Activated naive CD8-positive, alpha-beta T cell (primary cell): ENCODE measurements around the gene EREG.
A peak's percentile ranks its signal among the peaks of the same experiment; 100 is the strongest.

Experiments
- H3K27ac Mint-ChIP-seq: one replicate; pipeline ENCODE4 v1.8.0; 2021; ENCODE audit warnings: mixed read lengths
- H3K27me3 Mint-ChIP-seq: one replicate; pipeline ENCODE4 v1.8.0; 2021; ENCODE audit warnings: mixed read lengths
- H3K36me3 Mint-ChIP-seq: one replicate; pipeline ENCODE4 v1.8.0; 2021; ENCODE audit warnings: mixed read lengths
- H3K4me1 Mint-ChIP-seq: one replicate; pipeline ENCODE4 v1.8.0; 2021; ENCODE audit warnings: low read depth, mixed read lengths
- H3K4me3 Mint-ChIP-seq: one replicate; pipeline ENCODE4 v1.8.0; 2021; ENCODE audit warnings: mild to moderate bottlenecking, mixed read lengths
- H3K9me3 Mint-ChIP-seq: one replicate; pipeline ENCODE4 v1.8.0; 2021; ENCODE audit warnings: low read depth, mixed read lengths

Gene EREG

GRCh38 chr4:74364652-74365491 is at the start of gene EREG:
Gene EREG, plus strand, starts transcription at chr4:74365145. Its CDS starts 164 bp downstream, at chr4:74365309.
- H3K4me3 Mint-ChIP-seq = peak within 1 kb of the TSS; percentile 78
- peaks cover 14% of the 10 kb centered on the region for H3K4me1 Mint-ChIP-seq
- H3K36me3 Mint-ChIP-seq = no peaks in the 10 kb centered on the region
- no peaks in the 10 kb centered on the region for H3K9me3 Mint-ChIP-seq
- peaks cover 29% of the 10 kb centered on the region for H3K27me3 Mint-ChIP-seq
- H3K27ac Mint-ChIP-seq = no peak within 1 kb of the TSS

DNA sequence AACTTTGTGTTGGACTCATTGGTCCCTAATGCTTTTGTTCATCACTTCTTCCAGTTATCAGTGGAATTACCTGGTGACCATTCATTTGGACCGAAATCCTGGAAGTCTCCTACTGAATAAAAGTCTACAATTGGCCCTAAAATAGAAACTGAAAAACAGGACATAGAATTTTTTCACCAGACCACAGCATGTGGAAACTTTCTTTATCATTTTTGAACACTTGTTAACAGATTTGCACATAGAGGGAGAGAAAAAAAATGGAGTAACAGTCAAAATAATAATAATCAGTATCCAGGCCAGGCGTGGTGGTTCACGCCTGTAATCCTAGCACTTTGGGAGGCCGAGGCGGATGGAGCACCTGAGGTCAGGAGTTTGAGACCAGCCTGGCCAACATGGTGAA is 49.6 kb upstream of the EREG start:
- Mint-ChIP-seq H3K4me3 (no peak overlapping the region), H3K4me1 (peaks cover under 1% of the 10 kb centered on the region), H3K27me3 (no peaks in the 10 kb centered on the region), H3K27ac (no peak overlapping the region), H3K36me3 (no peaks in the 10 kb centered on the region), H3K9me3 (no peaks in the 10 kb centered on the region)

GRCh38 chr4:74316397-74316796 is 48.5 kb upstream of the EREG start:
- Mint-ChIP-seq H3K4me3 (no peak overlapping the region), H3K27me3 (no peaks in the 10 kb centered on the region), H3K9me3 (no peaks in the 10 kb centered on the region), H3K27ac (no peak overlapping the region), H3K4me1 (peaks cover 3% of the 10 kb centered on the region), H3K36me3 (no peaks in the 10 kb centered on the region)

DNA sequence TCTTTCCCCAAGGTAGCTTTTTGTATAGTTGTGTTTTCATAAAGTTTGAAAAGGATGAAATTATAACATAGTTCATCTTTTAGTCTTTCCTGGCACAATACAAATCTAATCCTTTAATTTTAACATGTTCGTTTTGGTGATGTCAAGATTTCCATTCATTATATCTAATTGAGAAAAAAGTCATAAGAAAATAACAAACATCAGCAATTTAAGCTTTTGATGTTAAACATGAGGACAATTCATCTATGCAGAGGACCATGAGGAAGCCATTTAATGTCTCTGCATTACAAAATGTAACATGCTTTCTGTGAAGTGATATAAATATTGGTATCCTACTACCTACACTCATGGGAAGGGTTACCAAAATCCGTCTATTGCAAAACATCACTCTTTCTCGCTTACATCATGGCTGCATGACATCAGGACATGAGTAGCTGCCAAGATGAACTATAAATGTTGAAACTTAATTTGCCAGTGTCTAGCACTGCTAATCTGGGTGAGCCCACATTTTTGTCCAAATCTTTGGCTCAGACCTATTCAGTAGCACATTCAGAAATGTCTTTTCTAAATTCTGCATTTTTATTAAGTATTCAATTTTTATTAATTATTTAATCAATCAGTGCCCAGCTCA is 47.2 kb upstream of the EREG start:
- no peaks in the 10 kb centered on the region for H3K27me3 Mint-ChIP-seq
- H3K9me3 Mint-ChIP-seq = no peaks in the 10 kb centered on the region
- H3K4me3 Mint-ChIP-seq = no peak overlapping the region
- H3K4me1 Mint-ChIP-seq = peaks cover 3% of the 10 kb centered on the region
- no peaks in the 10 kb centered on the region for H3K36me3 Mint-ChIP-seq
- no peak overlapping the region for H3K27ac Mint-ChIP-seq

DNA sequence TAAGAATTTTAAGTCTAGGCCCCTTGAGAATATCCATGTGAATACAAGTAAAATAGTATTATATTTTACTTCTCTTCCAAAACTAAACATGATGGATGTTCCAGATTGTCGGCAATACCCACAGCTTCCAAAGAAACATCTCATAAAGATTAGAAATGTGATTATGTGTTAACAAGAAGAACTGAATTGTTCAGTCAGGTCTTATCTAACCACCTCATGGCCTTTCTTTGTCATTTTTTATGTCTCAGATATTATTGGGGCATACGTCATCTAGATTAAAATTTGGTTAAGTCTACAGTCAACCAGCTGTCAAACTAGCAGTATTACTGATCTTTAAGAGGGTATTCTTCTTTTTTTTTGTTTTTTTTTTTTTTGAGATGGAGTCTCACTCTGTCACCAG is 46.7 kb upstream of the EREG start:
- Mint-ChIP-seq H3K27me3 (no peaks in the 10 kb centered on the region), H3K36me3 (no peaks in the 10 kb centered on the region), H3K4me1 (peaks cover 3% of the 10 kb centered on the region), H3K9me3 (no peaks in the 10 kb centered on the region), H3K27ac (no peak overlapping the region), H3K4me3 (no peak overlapping the region)

DNA sequence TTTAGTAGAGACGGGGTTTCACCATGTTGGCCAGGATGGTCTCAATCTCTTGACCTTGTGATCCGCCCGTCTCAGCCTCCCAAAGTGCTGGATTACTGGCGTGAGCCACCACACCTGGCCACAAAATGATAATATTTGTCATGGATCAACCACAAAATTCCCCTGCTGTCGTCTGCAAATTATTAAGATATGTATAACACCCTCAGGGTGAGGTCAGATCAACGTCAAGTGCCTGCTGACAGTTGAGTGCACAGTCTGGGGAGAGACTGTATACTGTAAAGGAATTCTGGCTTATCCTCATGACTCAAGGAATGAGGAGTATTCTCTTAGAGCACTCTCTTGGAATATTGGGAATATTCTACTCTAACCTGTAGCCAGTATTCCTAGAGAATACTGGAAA is 45.5 kb upstream of the EREG start:
- peaks cover 3% of the 10 kb centered on the region for H3K4me1 Mint-ChIP-seq
- no peak overlapping the region for H3K27ac Mint-ChIP-seq
- H3K27me3 Mint-ChIP-seq = no peaks in the 10 kb centered on the region
- no peak overlapping the region for H3K4me3 Mint-ChIP-seq
- no peaks in the 10 kb centered on the region for H3K36me3 Mint-ChIP-seq
- H3K9me3 Mint-ChIP-seq = no peaks in the 10 kb centered on the region

GRCh38 chr4:74320559-74321118 is 44.3 kb upstream of the EREG start:
- peaks cover 3% of the 10 kb centered on the region for H3K4me1 Mint-ChIP-seq
- no peaks in the 10 kb centered on the region for H3K9me3 Mint-ChIP-seq
- H3K4me3 Mint-ChIP-seq = no peak overlapping the region
- H3K27ac Mint-ChIP-seq = no peak overlapping the region
- no peaks in the 10 kb centered on the region for H3K27me3 Mint-ChIP-seq
- H3K36me3 Mint-ChIP-seq = no peaks in the 10 kb centered on the region

DNA sequence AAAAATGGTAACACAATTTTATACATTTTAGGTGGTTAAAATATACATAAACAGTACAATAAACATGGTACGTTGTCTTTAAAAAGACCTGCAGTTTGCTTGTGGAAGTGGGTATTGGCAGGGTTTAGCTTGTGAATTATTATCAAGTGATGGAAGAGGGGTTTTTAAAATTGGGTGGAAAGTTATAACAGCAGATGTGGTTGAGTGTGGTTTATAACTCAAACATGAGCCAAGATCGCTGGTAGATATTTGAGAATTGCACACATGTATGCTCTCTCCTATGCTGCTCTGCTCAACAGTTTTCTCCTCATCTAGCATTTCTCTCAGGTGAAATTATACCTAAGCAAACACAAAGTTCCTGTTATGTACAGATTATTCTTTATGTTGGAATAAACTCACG is 42.6 kb upstream of the EREG start:
- H3K27me3 Mint-ChIP-seq = no peaks in the 10 kb centered on the region
- H3K4me1 Mint-ChIP-seq = peaks cover 3% of the 10 kb centered on the region
- H3K9me3 Mint-ChIP-seq = no peaks in the 10 kb centered on the region
- H3K36me3 Mint-ChIP-seq = no peaks in the 10 kb centered on the region
- H3K4me3 Mint-ChIP-seq = no peak overlapping the region
- no peak overlapping the region for H3K27ac Mint-ChIP-seq

DNA sequence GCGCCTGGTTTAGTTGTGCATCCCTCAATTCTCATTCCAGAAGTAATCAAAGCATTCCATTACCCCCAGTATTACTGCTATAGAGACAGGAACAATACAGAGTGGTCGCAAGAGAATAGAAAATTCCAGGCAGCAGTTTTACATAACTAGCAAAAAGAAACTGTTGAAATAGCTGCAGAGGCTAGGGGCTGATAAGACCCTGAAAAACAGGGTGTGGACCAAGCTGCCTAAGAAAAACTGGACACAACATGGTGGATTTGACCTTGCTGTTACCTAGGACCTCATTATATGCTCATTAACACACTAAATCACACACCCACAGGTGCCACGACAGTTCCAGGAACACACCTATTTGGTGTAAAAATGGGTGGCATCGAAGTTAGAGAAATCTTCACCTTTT is 41.3 kb upstream of the EREG start:
- Mint-ChIP-seq H3K4me1 (peaks cover 3% of the 10 kb centered on the region), H3K36me3 (no peaks in the 10 kb centered on the region), H3K4me3 (no peak overlapping the region), H3K27ac (no peak overlapping the region), H3K9me3 (no peaks in the 10 kb centered on the region), H3K27me3 (peaks cover 4% of the 10 kb centered on the region)

DNA sequence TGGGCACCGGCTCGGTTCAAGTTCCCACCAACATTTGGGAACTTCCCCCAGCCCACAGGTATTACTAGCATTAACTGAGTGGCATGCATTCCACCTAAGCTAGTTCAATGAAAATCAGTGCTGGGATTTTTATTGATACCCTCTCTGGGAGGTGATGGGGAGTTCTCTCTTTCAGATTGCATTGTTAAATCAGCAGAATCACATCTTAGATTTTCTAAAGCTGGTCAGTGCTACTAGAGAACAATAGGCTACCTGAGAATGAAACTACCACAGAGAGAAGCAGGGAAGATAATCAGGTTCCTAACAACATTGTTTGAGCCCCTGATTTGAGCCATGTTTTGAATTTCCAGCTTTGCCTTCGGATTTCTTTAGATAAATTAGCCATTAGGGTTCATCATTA is 40.7 kb upstream of the EREG start:
- H3K27me3 Mint-ChIP-seq = peaks cover 4% of the 10 kb centered on the region

GRCh38 chr4:74325886-74326285 is 39.1 kb upstream of the EREG start:
- H3K27me3 Mint-ChIP-seq = peaks cover 5% of the 10 kb centered on the region
- H3K36me3 Mint-ChIP-seq = no peaks in the 10 kb centered on the region
- H3K4me1 Mint-ChIP-seq = no peaks in the 10 kb centered on the region
- H3K27ac Mint-ChIP-seq = no peak overlapping the region
- no peak overlapping the region for H3K4me3 Mint-ChIP-seq
- no peaks in the 10 kb centered on the region for H3K9me3 Mint-ChIP-seq

More for the DNA sequence above, 40.7 kb upstream of the EREG start:
- Mint-ChIP-seq H3K9me3 (no peaks in the 10 kb centered on the region), H3K4me3 (no peak overlapping the region), H3K36me3 (no peaks in the 10 kb centered on the region), H3K27ac (no peak overlapping the region), H3K4me1 (peaks cover 3% of the 10 kb centered on the region)

GRCh38 chr4:74327762-74328161 is 37.2 kb upstream of the EREG start:
- Mint-ChIP-seq H3K9me3 (no peaks in the 10 kb centered on the region), H3K27ac (no peak overlapping the region), H3K4me1 (no peaks in the 10 kb centered on the region), H3K4me3 (no peak overlapping the region), H3K27me3 (peaks cover 5% of the 10 kb centered on the region), H3K36me3 (no peaks in the 10 kb centered on the region)

- Mint-ChIP-seq H3K4me1 (no peaks in the 10 kb centered on the region), H3K36me3 (no peaks in the 10 kb centered on the region), H3K9me3 (no peaks in the 10 kb centered on the region), H3K4me3 (no peak overlapping the region), H3K27ac (no peak overlapping the region), H3K27me3 (peaks cover 5% of the 10 kb centered on the region)
Observed at GRCh38 chr4:74328501-74328900, 36.4 kb upstream of the EREG start.

- Mint-ChIP-seq H3K9me3 (no peaks in the 10 kb centered on the region), H3K27me3 (peaks cover 5% of the 10 kb centered on the region), H3K36me3 (no peaks in the 10 kb centered on the region), H3K4me3 (no peak overlapping the region), H3K27ac (no peak overlapping the region), H3K4me1 (no peaks in the 10 kb centered on the region)
Observed at GRCh38 chr4:74329307-74329706, 35.6 kb upstream of the EREG start.

GRCh38 chr4:74330295-74330750 is 34.6 kb upstream of the EREG start:
- Mint-ChIP-seq H3K4me3 (no peak overlapping the region), H3K4me1 (no peaks in the 10 kb centered on the region), H3K9me3 (no peaks in the 10 kb centered on the region), H3K36me3 (no peaks in the 10 kb centered on the region), H3K27ac (no peak overlapping the region), H3K27me3 (peaks cover 5% of the 10 kb centered on the region)
